ENCODE results near the gene PTPRM.

DNA sequence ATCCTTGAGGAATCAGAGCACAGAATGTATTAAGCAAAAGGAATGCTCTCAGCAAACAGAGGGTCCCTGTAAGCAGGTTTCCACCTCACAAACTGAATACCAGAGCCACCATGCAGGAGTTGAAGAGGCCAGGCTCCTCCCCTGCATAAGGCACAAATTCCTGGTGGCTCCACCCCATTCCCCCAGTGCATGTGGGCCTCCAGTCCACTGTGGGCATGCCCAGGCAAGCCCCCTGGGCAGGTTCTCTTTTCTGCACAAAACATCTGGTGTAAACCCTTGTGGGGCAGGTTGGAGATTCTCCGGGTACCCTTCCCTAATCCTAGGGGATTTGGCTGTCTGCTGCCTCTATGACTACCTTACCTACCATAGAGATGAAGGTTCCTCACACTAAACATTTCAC lies 166.5 kb downstream of the PTPRM start:
- TF ChIP-seq EZH2 (IDR thresholded peaks at IDR 0.05; ENCODE audit: borderline replicate concordance, low read depth, low read length, severe bottlenecking) (no peak), CTCF (IDR thresholded peaks at IDR 0.05; ENCODE audit: borderline replicate concordance, extremely low read depth, low read length, poor library complexity, severe bottlenecking) (no peak)

Measured in DND-41 (cell line).